Mammary epithelial cell (primary cell): ENCODE measurements around the gene MOV10.

Experiments
- CTCF ChIP-seq, 2 donors: IDR thresholded peaks in 1 of 2; conservative IDR thresholded peaks in 1 of 2; 2 replicates each; pipeline ENCODE4 v1.5.1; 2011 to 2012; ENCODE audit warnings: inconsistent platforms in 2 of 2, low read length in 2 of 2, mild to moderate bottlenecking in 2 of 2, control low read depth in 1 of 2, low read depth in 1 of 2; ENCODE audit not compliant: insufficient read depth in 1 of 2; ENCODE audit errors: extremely low read depth in 1 of 2
- EZH2 ChIP-seq: IDR thresholded peaks from 2 replicates; pipeline ENCODE4 v1.6.1; 2012; ENCODE audit warnings: low read length, inconsistent platforms, borderline replicate concordance

- TF ChIP-seq CTCF (conservative IDR thresholded peaks at IDR 0.05 in 1 of 2, IDR thresholded peaks at IDR 0.05 in 1 of 2; ENCODE audit: extremely low read depth in 1 of 2, insufficient read depth in 1 of 2, low read depth in 1 of 2, low read length in 2 of 2) = no peak
- no peak for TF ChIP-seq EZH2
These were observed 55.5 kb downstream of the MOV10 start for GRCh38 chr1:112729909-112730308.
